ENCODE results near the gene YKT6.

GRCh38 chr7:44159824-44160630, 40.8 kb upstream of the YKT6 start:
- TF ChIP-seq, protein P1, sequence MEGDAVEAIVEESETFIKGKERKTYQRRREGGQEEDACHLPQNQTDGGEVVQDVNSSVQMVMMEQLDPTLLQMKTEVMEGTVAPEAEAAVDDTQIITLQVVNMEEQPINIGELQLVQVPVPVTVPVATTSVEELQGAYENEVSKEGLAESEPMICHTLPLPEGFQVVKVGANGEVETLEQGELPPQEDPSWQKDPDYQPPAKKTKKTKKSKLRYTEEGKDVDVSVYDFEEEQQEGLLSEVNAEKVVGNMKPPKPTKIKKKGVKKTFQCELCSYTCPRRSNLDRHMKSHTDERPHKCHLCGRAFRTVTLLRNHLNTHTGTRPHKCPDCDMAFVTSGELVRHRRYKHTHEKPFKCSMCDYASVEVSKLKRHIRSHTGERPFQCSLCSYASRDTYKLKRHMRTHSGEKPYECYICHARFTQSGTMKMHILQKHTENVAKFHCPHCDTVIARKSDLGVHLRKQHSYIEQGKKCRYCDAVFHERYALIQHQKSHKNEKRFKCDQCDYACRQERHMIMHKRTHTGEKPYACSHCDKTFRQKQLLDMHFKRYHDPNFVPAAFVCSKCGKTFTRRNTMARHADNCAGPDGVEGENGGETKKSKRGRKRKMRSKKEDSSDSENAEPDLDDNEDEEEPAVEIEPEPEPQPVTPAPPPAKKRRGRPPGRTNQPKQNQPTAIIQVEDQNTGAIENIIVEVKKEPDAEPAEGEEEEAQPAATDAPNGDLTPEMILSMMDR (IDR thresholded peaks at IDR 0.05; ENCODE audit: low read length): no peak
- TF ChIP-seq EZH2 (optimal IDR thresholded peaks at IDR 0.05; ENCODE audit: low read depth, low read length) (no peak), EZH2phosphoT487 (IDR thresholded peaks at IDR 0.05; ENCODE audit: low read length) (no peak)

All from MM.1S (cell line).